ENCODE results near the gene PSME2. TPM values are rescaled to one million over a fixed set of nuclear protein-coding genes. Genes with fewer than 3 reads are reported as not detected.

PSME2 gene
- total RNA-seq, 1 experiment from 2014 or later: 126 TPM

DNA sequence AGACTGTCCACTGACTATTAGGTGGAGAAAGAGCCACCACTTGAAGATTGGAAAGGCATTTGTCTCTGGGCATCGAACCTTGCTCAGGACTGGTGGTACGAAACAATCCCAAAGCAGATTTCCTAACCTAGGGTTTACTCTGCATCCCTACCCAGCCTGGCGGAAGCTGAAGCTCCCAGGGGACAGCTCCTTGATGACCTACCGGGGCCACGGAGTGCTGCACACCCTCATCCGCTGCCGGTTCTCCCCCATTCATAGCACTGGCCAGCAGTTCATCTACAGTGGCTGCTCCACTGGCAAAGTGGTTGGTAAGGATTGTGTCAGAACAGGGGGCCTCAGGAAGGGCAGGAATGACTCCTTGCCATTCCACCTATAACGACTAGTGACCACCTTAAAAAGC is 25.2 kb downstream of the PSME2 start:
- Histone ChIP-seq H2AK5ac (ENCODE audit: insufficient read length, low read length) (no peak overlapping the region), H2BK120ac (ENCODE audit: low read depth, low read length, poor library complexity, severe bottlenecking) (no peak overlapping the region), H3K4me1 (ENCODE audit: insufficient read depth, low read length) (no peaks in the 10 kb centered on the region), H3K14ac (ENCODE audit: insufficient read depth, low read length) (no peak overlapping the region), H4K91ac (ENCODE audit: insufficient read length, low read depth, low read length) (no peak overlapping the region), H2BK20ac (ENCODE audit: low read depth, low read length, poor library complexity, severe bottlenecking) (no peak overlapping the region), H4K8ac (replicated peaks; ENCODE audit: insufficient read length, low read depth, low read length) (no peak overlapping the region), H3K4me2 (ENCODE audit: insufficient read depth, insufficient read length, low read length) (no peak overlapping the region), H3K27me3 (ENCODE audit: insufficient read depth, low read length) (no peaks in the 10 kb centered on the region), H2AFZ (ENCODE audit: low read length) (no peak overlapping the region), H3K23me2 (ENCODE audit: insufficient read length, low read depth, low read length, poor library complexity, severe bottlenecking) (no peaks in the 10 kb centered on the region), H2BK15ac (ENCODE audit: low read depth, low read length) (no peak overlapping the region), H3K79me2 (ENCODE audit: insufficient read depth, low read length) (no peaks in the 10 kb centered on the region), H4K20me1 (ENCODE audit: control insufficient read depth, insufficient read depth, insufficient read length) (no peaks in the 10 kb centered on the region), H3T11ph (ENCODE audit: low read length) (no peak overlapping the region), H2BK12ac (ENCODE audit: insufficient read length, low read depth, low read length) (no peak overlapping the region), H3K9ac (ENCODE audit: extremely low read depth, insufficient read length, low read length) (no peak overlapping the region), H3K27ac (ENCODE audit: insufficient read length, low read depth, low read length) (no peak overlapping the region), H2BK5ac (ENCODE audit: insufficient read length, low read length) (no peak overlapping the region), H3K4ac (ENCODE audit: low read depth, low read length) (no peak overlapping the region), H3K18ac (ENCODE audit: insufficient read length, low read depth, low read length) (no peak overlapping the region), H3K9me3 (ENCODE audit: control insufficient read depth, low read depth, low read length) (no peaks in the 10 kb centered on the region), H4K5ac (ENCODE audit: insufficient read length, low read depth, low read length) (no peak overlapping the region), H3K23ac (ENCODE audit: insufficient read length, low read depth, low read length) (no peak overlapping the region), H3K56ac (ENCODE audit: insufficient read length, low read depth, low read length) (no peak overlapping the region), H3K79me1 (ENCODE audit: insufficient read depth, low read depth, low read length, poor library complexity, severe bottlenecking) (no peaks in the 10 kb centered on the region)
- TF ChIP-seq, protein P1, sequence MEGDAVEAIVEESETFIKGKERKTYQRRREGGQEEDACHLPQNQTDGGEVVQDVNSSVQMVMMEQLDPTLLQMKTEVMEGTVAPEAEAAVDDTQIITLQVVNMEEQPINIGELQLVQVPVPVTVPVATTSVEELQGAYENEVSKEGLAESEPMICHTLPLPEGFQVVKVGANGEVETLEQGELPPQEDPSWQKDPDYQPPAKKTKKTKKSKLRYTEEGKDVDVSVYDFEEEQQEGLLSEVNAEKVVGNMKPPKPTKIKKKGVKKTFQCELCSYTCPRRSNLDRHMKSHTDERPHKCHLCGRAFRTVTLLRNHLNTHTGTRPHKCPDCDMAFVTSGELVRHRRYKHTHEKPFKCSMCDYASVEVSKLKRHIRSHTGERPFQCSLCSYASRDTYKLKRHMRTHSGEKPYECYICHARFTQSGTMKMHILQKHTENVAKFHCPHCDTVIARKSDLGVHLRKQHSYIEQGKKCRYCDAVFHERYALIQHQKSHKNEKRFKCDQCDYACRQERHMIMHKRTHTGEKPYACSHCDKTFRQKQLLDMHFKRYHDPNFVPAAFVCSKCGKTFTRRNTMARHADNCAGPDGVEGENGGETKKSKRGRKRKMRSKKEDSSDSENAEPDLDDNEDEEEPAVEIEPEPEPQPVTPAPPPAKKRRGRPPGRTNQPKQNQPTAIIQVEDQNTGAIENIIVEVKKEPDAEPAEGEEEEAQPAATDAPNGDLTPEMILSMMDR (conservative IDR thresholded peaks at IDR 0.05): no peak
- H3K27ac Mint-ChIP-seq: no peak overlapping the region
- H3K4me1 Mint-ChIP-seq: peaks cover 3 to 5% of the 10 kb centered on the region in 2 experiments
- no CpG with 5 or more reads among the region's 8 CpGs for WGBS (ENCODE audit: extremely low coverage, insufficient read length, low lambda C conversion rate)
- no peak for DNase-seq
- peaks cover 24 to 74% (median 68%) of the 10 kb centered on the region in 3 experiments; a peak in 6 of 7 replicates for H3K36me3 Mint-ChIP-seq (ENCODE audit: insufficient read depth in 1 of 3, low read depth in 3 of 3)
- no peaks in the 10 kb centered on the region for H3K9me3 Mint-ChIP-seq
- no peak overlapping the region for H3K4me3 Mint-ChIP-seq
- no peaks in the 10 kb centered on the region for H3K27me3 Mint-ChIP-seq (ENCODE audit: low read depth)
